HG03521 (cell line): ENCODE data around the gene TXNRD1.
"Not testable (repeated sequence)": the region's sequence is repeated elsewhere in the genome, so short reads cannot be mapped to it uniquely, and the experiment has no call there.

Experiments
- ATAC-seq: cut with Tn5 transposase; IDR thresholded peaks from one replicate; pipeline ENCODE4 v1.9.1; 2021; ENCODE audit warnings: mild to moderate bottlenecking, moderate library complexity; ENCODE audit not compliant: unreplicated experiment

The TXNRD1 gene

GRCh38 chr12:104319918-104320626, 104.5 kb downstream of the TXNRD1 start:
- ATAC-seq: no peak

DNA sequence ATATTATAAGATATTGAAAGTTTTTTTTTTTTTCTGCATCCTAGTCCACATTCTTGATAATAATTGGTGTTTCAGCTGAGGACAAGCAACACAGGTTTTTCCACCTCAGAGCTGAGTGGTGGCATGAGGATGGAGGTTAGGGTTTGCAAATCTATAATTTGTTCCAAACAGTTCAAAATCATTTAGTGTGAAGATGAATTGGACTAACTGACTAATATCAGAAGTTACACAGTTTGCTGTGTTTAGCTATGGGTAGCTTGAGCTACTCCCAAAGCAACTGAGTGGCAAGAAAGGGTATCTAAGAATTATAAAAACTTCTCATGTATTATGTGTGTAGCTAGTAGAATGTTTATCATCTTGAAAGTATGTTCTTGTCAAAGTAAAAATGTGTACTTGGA, 105.0 kb downstream of the TXNRD1 start:
- no peak for ATAC-seq

DNA sequence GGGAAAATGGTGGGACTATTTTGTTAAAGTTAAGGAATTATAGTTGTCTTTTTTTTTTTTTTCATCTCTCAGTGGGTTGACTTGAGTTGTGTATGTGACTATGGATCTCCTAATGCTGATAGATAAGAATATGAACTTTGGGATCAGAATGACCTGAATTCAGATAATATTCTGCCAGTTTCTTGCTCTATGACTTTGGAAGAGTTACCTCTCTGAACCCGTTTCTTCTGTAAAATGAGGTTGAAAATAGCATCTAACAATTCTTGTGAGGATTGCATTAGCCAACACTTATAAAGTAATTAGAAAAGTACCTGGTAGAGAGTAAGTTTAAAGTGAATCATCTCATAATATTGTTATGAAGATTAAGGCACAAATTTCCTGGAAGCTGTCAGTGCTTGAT, 106.4 kb downstream of the TXNRD1 start:
- ATAC-seq: no peak

DNA sequence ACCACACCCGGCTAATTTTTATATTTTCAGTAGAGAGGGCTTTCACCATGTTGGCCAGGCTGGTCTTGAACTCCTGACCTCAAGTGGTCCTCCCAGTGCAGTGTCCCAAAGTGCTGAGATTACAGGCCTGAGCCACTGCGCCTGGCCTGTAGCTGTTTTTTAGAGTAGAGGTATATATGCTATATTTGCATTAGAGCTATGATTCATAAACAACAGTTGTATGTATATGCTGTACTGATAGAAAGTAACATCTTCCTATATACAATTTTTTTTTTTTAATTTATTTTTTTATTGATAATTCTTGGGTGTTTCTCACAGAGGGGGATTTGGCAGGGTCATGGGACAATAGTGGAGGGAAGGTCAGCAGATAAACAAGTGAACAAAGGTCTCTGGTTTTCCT, 107.0 kb downstream of the TXNRD1 start:
- not testable (repeated sequence) for ATAC-seq

GRCh38 chr12:104323899-104324298, 108.3 kb downstream of the TXNRD1 start:
- no peak for ATAC-seq

GRCh38 chr12:104328278-104328677, 112.7 kb downstream of the TXNRD1 start:
- not testable (repeated sequence) for ATAC-seq

DNA sequence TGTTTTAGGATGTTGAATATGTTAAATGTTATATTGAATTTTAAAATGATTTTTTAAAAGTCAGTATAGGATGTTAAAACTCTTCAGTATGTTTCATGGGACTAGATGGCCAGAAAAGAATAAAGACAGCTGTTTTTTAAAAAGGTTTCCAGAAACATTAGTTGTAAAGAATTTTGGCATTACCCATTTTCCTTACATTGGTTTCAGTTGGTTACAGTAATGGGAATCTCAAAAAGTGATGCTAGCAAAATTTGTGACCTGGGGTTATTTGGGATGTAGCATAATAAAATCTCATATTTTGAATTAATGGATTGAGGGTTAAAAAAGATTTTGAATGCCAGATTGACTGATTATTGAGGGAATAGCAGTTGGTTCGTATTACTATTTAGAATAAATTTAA, 113.2 kb downstream of the TXNRD1 start:
- no peak for ATAC-seq

GRCh38 chr12:104329707-104330532, 114.3 kb downstream of the TXNRD1 start:
- no peak for ATAC-seq

DNA sequence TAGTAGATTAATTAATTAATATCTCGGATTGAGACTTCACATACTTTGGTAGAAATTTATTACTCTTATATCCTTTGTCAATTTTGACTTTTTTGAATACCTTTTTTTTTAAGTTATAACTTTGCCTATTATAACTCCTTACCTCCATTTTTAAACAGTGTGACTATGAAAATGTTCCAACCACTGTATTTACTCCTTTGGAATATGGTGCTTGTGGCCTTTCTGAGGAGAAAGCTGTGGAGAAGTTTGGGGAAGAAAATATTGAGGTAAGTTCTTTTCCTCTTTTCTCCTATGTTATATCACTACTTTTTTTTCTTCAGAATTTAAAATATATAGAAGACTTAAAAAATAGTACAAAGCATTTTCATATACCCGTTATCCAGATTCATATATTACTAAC, 115.8 kb downstream of the TXNRD1 start:
- ATAC-seq: no peak

- not testable (repeated sequence) for ATAC-seq
Measured at GRCh38 chr12:104332273-104332672, 116.7 kb downstream of the TXNRD1 start.

- no peak for ATAC-seq
Measured at GRCh38 chr12:104333692-104334255, 118.2 kb downstream of the TXNRD1 start.

- ATAC-seq: no peak
Measured at GRCh38 chr12:104334581-104334980, 119.0 kb downstream of the TXNRD1 start.

DNA sequence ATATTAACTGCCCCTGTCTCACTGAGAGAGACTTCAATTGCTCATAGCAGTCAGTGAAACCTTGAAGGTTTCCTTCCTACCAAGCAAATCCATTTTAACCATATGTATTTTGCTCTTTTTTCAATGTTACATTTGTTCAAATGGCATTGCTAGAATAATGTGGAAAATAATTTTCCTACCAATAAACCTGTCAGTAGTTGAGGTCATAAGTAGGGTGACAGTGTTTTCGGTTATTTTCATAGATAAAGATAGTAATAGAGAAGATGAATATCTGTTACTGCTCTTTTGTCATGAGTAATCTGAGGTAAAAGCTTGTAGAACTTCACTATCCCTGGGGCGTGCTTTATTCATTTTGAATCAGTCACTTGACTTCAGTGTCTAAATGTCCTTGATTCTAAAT, 120.5 kb downstream of the TXNRD1 start:
- ATAC-seq: no peak

- no peak for ATAC-seq
Measured at GRCh38 chr12:104337030-104337558, 121.5 kb downstream of the TXNRD1 start.

- ATAC-seq: no peak
Measured at GRCh38 chr12:104339663-104340062, 124.1 kb downstream of the TXNRD1 start.

- no peak for ATAC-seq
Measured at GRCh38 chr12:104340177-104340576, 124.6 kb downstream of the TXNRD1 start.

GRCh38 chr12:104340925-104341611, 125.5 kb downstream of the TXNRD1 start:
- no peak for ATAC-seq

- ATAC-seq: no peak
Measured at GRCh38 chr12:104342147-104342546, 126.6 kb downstream of the TXNRD1 start.

DNA sequence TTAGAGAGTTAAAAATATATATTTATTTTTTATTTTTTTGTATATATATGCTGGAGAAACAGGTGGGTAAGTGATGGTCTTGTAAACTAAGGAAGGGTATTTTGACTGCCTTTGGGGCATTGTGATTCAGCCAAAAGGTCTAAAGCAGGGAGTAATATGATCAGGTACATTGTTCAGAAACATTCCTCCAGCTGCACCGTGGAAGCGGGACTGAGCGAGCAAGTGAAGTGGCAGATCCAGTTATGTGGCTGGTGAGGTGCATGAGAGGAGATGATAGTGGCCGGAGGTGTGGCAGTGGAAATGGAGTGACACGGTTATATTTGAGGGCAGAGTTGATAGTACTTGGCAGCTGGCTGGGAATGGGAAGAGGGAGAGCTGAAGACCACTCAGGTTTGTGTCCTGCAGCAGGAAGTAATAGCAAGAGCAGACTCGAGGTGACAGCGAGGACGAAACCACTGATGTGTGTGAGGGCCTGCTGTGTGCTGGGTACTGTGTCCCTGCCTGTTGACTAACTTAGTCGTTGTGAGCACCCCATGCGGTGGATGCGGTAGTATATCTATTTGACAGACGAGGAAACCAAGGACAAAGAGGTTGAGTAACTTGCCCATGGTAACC, 127.2 kb downstream of the TXNRD1 start:
- no peak for ATAC-seq

DNA sequence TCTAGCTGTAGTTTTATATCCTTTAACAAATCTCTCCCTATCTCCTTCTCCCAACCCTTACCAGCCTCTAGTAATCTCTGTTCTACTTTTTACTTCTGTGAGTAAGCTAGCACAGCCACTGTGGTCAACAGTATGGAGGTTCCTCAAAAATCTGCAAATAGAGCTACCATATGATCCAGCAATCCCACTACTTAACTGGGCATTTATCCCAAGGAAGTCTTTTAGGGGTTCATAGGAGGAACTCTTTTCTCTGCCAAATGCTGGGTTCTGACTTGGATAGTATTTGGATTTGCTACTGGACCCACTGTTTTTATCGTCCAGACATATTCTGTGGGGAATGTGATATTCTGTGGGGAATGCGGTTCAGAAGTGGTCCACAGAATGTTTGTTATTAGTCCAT, 129.1 kb downstream of the TXNRD1 start:
- no peak for ATAC-seq
